ENCODE results near the gene CASP1.

The CASP1 gene

GRCh38 chr11:105054723-105055493 is 20.0 kb upstream of the CASP1 start:
- Histone ChIP-seq H3K36me3 (replicated peaks; ENCODE audit: low read depth, low read length) (no peaks in the 10 kb centered on the region), H3K27ac (ENCODE audit: low read length) (no peak overlapping the region), H3K9ac (ENCODE audit: low read length) (no peak overlapping the region), H3K79me2 (ENCODE audit: low read length) (no peaks in the 10 kb centered on the region), H3K4me1 (ENCODE audit: low read length) (no peaks in the 10 kb centered on the region), H2AFZ (ENCODE audit: low read depth, low read length) (no peak overlapping the region), H3K4me3 (ENCODE audit: low read length) (no peak overlapping the region), H4K20me1 (ENCODE audit: insufficient read depth, low read length) (no peaks in the 10 kb centered on the region), H3K9me3 (ENCODE audit: insufficient read depth, low read length) (no peaks in the 10 kb centered on the region), H3K4me2 (ENCODE audit: low read length) (no peak overlapping the region), H3K27me3 (ENCODE audit: low read depth, low read length) (no peaks in the 10 kb centered on the region)
- TF ChIP-seq, protein P1, sequence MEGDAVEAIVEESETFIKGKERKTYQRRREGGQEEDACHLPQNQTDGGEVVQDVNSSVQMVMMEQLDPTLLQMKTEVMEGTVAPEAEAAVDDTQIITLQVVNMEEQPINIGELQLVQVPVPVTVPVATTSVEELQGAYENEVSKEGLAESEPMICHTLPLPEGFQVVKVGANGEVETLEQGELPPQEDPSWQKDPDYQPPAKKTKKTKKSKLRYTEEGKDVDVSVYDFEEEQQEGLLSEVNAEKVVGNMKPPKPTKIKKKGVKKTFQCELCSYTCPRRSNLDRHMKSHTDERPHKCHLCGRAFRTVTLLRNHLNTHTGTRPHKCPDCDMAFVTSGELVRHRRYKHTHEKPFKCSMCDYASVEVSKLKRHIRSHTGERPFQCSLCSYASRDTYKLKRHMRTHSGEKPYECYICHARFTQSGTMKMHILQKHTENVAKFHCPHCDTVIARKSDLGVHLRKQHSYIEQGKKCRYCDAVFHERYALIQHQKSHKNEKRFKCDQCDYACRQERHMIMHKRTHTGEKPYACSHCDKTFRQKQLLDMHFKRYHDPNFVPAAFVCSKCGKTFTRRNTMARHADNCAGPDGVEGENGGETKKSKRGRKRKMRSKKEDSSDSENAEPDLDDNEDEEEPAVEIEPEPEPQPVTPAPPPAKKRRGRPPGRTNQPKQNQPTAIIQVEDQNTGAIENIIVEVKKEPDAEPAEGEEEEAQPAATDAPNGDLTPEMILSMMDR (IDR thresholded peaks at IDR 0.05; ENCODE audit: low read depth, low read length): no peak
- no peak for TF ChIP-seq EZH2phosphoT487 (IDR thresholded peaks at IDR 0.05; ENCODE audit: low read depth)

- no peaks in the 10 kb centered on the region for H3K79me2 ChIP-seq (ENCODE audit: low read length)
- H3K9ac ChIP-seq (ENCODE audit: low read length): no peak overlapping the region
- H3K27ac ChIP-seq (ENCODE audit: low read length): no peak overlapping the region
- H4K20me1 ChIP-seq (ENCODE audit: insufficient read depth, low read length): no peaks in the 10 kb centered on the region
- H3K9me3 ChIP-seq (ENCODE audit: insufficient read depth, low read length): no peaks in the 10 kb centered on the region
- H3K4me2 ChIP-seq (ENCODE audit: low read length): no peak overlapping the region
- no peak for TF ChIP-seq EZH2phosphoT487 (IDR thresholded peaks at IDR 0.05; ENCODE audit: low read depth)
- TF ChIP-seq, protein P1 (IDR thresholded peaks at IDR 0.05; ENCODE audit: low read depth, low read length): no peak
- H3K36me3 ChIP-seq (replicated peaks; ENCODE audit: low read depth, low read length): no peaks in the 10 kb centered on the region
- H2AFZ ChIP-seq (ENCODE audit: low read depth, low read length): no peak overlapping the region
- H3K4me1 ChIP-seq (ENCODE audit: low read length): no peaks in the 10 kb centered on the region
- no peak overlapping the region for H3K4me3 ChIP-seq (ENCODE audit: low read length)
- no peaks in the 10 kb centered on the region for H3K27me3 ChIP-seq (ENCODE audit: low read depth, low read length)
These were observed 17.5 kb upstream of the CASP1 start for GRCh38 chr11:105052487-105052886.

GRCh38 chr11:105051559-105051958 is 16.6 kb upstream of the CASP1 start:
- Histone ChIP-seq H3K4me3 (ENCODE audit: low read length) (no peak overlapping the region), H3K4me2 (ENCODE audit: low read length) (no peak overlapping the region)

DNA sequence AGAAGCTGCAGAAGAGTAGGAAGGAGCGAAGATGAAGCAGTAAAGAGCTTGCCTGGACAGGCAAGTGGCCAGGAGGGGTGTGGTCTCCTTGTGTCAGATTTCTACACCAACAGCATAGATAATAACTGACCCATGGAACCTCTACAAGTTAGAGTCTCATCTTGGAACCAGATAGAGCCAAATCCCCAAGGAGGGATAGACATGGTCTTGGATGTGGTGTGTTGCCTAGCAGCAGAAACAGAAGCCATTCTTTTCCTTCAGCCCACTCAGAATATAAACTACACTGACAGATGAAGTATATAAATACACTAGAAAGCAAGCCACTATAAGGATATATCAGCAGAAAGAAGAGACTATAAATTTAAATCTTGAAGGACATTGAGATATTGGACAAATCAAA is 14.5 kb upstream of the CASP1 start:
- TF ChIP-seq, protein P1 (IDR thresholded peaks at IDR 0.05; ENCODE audit: low read depth, low read length): no peak
- no peak for TF ChIP-seq EZH2phosphoT487 (IDR thresholded peaks at IDR 0.05; ENCODE audit: low read depth)
- H3K9me3 ChIP-seq (ENCODE audit: insufficient read depth, low read length): no peaks in the 10 kb centered on the region
- peaks cover 9% of the 10 kb centered on the region for H3K4me1 ChIP-seq (ENCODE audit: low read length)
- H3K27ac ChIP-seq (ENCODE audit: low read length): no peak overlapping the region
- no peaks in the 10 kb centered on the region for H3K79me2 ChIP-seq (ENCODE audit: low read length)
- H3K36me3 ChIP-seq (replicated peaks; ENCODE audit: low read depth, low read length): no peaks in the 10 kb centered on the region
- no peak overlapping the region for H3K4me2 ChIP-seq (ENCODE audit: low read length)
- no peak overlapping the region for H2AFZ ChIP-seq (ENCODE audit: low read depth, low read length)
- H3K27me3 ChIP-seq (ENCODE audit: low read depth, low read length): no peaks in the 10 kb centered on the region
- no peak overlapping the region for H3K9ac ChIP-seq (ENCODE audit: low read length)
- no peak overlapping the region for H3K4me3 ChIP-seq (ENCODE audit: low read length)
- no peaks in the 10 kb centered on the region for H4K20me1 ChIP-seq (ENCODE audit: insufficient read depth, low read length)

More at GRCh38 chr11:105051559-105051958, 16.6 kb upstream of the CASP1 start:
- Histone ChIP-seq H3K79me2 (ENCODE audit: low read length) (no peaks in the 10 kb centered on the region), H3K4me1 (ENCODE audit: low read length) (no peaks in the 10 kb centered on the region), H3K9ac (ENCODE audit: low read length) (no peak overlapping the region), H3K9me3 (ENCODE audit: insufficient read depth, low read length) (no peaks in the 10 kb centered on the region), H3K27ac (ENCODE audit: low read length) (no peak overlapping the region), H3K36me3 (replicated peaks; ENCODE audit: low read depth, low read length) (no peaks in the 10 kb centered on the region), H4K20me1 (ENCODE audit: insufficient read depth, low read length) (no peaks in the 10 kb centered on the region), H2AFZ (ENCODE audit: low read depth, low read length) (no peak overlapping the region), H3K27me3 (ENCODE audit: low read depth, low read length) (no peaks in the 10 kb centered on the region)
- no peak for TF ChIP-seq EZH2phosphoT487 (IDR thresholded peaks at IDR 0.05; ENCODE audit: low read depth)
- TF ChIP-seq, protein P1 (IDR thresholded peaks at IDR 0.05; ENCODE audit: low read depth, low read length): no peak
